GM18498 (cell line): ENCODE results near the gene RBM23.
A peak's percentile ranks its signal among the peaks of the same experiment; 100 is the strongest.
"Not testable (repeated sequence)": the region's sequence is repeated elsewhere in the genome, so short reads cannot be mapped to it uniquely, and the experiment has no call there.

ENCODE experiments used
- ATAC-seq: cut with Tn5 transposase; IDR thresholded peaks from one replicate; pipeline ENCODE4 v1.9.1; 2021; ENCODE audit warnings: mild to moderate bottlenecking, moderate library complexity; ENCODE audit not compliant: unreplicated experiment

The RBM23 gene

GRCh38 chr14:22919601-22919921 lies 612 bp upstream of the RBM23 start:
- ATAC-seq = peak; percentile 8

GRCh38 chr14:22915886-22916521 lies 2.9 kb downstream of the RBM23 start:
- no peak for ATAC-seq

GRCh38 chr14:22914836-22915235 lies 4.1 kb downstream of the RBM23 start:
- not testable (repeated sequence) for ATAC-seq

- ATAC-seq = no peak
Observed at GRCh38 chr14:22910916-22911315, 8.0 kb downstream of the RBM23 start.

GRCh38 chr14:22908601-22909000 lies 10.3 kb downstream of the RBM23 start:
- no peak for ATAC-seq

GRCh38 chr14:22907429-22907828 lies 11.5 kb downstream of the RBM23 start:
- ATAC-seq = no peak

- no peak for ATAC-seq
Observed at GRCh38 chr14:22906073-22906472, 12.9 kb downstream of the RBM23 start.

GRCh38 chr14:22905627-22906026 lies 13.3 kb downstream of the RBM23 start:
- no peak for ATAC-seq

GRCh38 chr14:22903742-22904087 lies 15.2 kb downstream of the RBM23 start:
- ATAC-seq = no peak

GRCh38 chr14:22901799-22902198 lies 17.1 kb downstream of the RBM23 start:
- no peak for ATAC-seq

- ATAC-seq = peak; percentile 56
Observed at GRCh38 chr14:22900081-22900799, 18.7 kb downstream of the RBM23 start.

- no peak for ATAC-seq
Observed at GRCh38 chr14:22898302-22899090, 20.5 kb downstream of the RBM23 start.

- no peak for ATAC-seq
Observed at GRCh38 chr14:22897357-22897756, 21.6 kb downstream of the RBM23 start.

GRCh38 chr14:22896760-22897159 lies 22.2 kb downstream of the RBM23 start:
- no peak for ATAC-seq

GRCh38 chr14:22896356-22896755 lies 22.6 kb downstream of the RBM23 start:
- ATAC-seq = no peak

GRCh38 chr14:22895402-22895801 lies 23.5 kb downstream of the RBM23 start:
- ATAC-seq = no peak

- no peak for ATAC-seq
Observed at GRCh38 chr14:22893706-22894105, 25.2 kb downstream of the RBM23 start.

- ATAC-seq = no peak
Observed at GRCh38 chr14:22892488-22892887, 26.5 kb downstream of the RBM23 start.

GRCh38 chr14:22890416-22890815 lies 28.5 kb downstream of the RBM23 start:
- ATAC-seq = no peak

GRCh38 chr14:22888662-22889061 lies 30.3 kb downstream of the RBM23 start:
- no peak for ATAC-seq

- peak; percentile 45 for ATAC-seq
Observed at GRCh38 chr14:22887990-22888378, 31.0 kb downstream of the RBM23 start.
